Skeletal muscle satellite cell (primary cell): ENCODE data around the gene CCDC106.

Experiments
- H3K27me3 ChIP-seq: 2 replicates; pipeline ENCODE4 v1.7.0; 2013; ENCODE audit warnings: low read length; ENCODE audit not compliant: control insufficient read depth, insufficient read depth
- H3K36me3 ChIP-seq: 2 replicates; pipeline ENCODE4 v1.7.0; 2013; ENCODE audit warnings: mild to moderate bottlenecking, control low read depth, low read length; ENCODE audit not compliant: insufficient read depth
- H3K4me1 ChIP-seq: 2 replicates; pipeline ENCODE4 v1.7.0; 2013; ENCODE audit warnings: low read length; ENCODE audit not compliant: control insufficient read depth, insufficient read depth
- H3K4me2 ChIP-seq: 2 replicates; pipeline ENCODE4 v1.7.0; 2013; ENCODE audit warnings: mild to moderate bottlenecking, low read length
- H3K4me3 ChIP-seq: 2 replicates; pipeline ENCODE4 v1.7.0; 2013; ENCODE audit warnings: low read length
- H3K9ac ChIP-seq: 2 replicates; pipeline ENCODE4 v1.7.0; 2013; ENCODE audit warnings: mild to moderate bottlenecking, low read depth, low read length, moderate library complexity
- H3K9me3 ChIP-seq: replicated peaks from 2 replicates; pipeline ENCODE4 v1.7.0; 2013; ENCODE audit warnings: mild to moderate bottlenecking, control low read depth, low read length

CCDC106 gene

DNA sequence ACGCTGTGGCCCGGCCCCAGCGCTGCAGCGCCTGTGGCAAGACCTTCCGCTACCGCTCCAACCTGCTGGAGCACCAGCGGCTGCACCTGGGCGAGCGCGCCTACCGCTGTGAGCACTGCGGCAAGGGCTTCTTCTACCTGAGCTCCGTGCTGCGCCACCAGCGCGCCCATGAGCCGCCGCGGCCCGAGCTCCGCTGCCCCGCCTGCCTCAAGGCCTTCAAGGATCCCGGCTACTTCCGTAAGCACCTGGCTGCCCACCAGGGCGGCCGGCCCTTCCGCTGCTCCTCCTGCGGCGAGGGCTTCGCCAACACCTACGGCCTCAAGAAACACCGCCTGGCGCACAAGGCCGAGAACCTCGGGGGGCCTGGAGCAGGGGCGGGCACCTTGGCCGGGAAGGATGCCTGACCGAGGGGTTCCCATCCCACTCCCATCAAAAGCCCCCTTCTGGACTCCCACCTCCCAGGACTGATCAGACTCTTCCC is 31.6 kb upstream of the CCDC106 start:
- H3K9me3 ChIP-seq = no peaks in the 10 kb centered on the region
- no peak overlapping the region for H3K4me2 ChIP-seq
- H3K36me3 ChIP-seq = peaks cover 34% of the 10 kb centered on the region
- no peaks in the 10 kb centered on the region for H3K27me3 ChIP-seq
- H3K4me3 ChIP-seq = no peak overlapping the region
- peaks cover 3% of the 10 kb centered on the region for H3K4me1 ChIP-seq
- H3K9ac ChIP-seq = no peak overlapping the region

DNA sequence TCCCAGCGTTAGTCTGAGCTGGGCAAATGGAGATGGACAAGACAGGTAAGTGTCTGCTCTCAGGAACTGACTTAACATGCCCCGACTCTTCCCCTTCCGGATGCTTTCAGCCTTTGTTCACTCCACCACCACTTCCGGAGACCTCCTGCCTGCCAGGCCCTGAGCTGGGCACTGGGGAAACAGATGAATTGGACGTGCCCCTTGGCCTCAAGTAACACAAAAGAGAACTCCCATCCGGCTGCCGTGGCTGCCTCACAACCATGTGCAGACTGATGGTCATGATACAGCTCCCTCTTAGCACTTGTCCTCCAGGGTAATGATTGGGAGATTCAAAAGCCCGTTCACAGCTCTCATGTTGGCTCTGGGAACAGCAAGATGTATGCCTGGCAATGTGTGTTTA is 30.6 kb upstream of the CCDC106 start:
- H3K9me3 ChIP-seq = no peaks in the 10 kb centered on the region
- H3K36me3 ChIP-seq = peaks cover 32% of the 10 kb centered on the region
- no peak overlapping the region for H3K4me3 ChIP-seq
- H3K4me2 ChIP-seq = no peak overlapping the region
- no peak overlapping the region for H3K9ac ChIP-seq
- H3K4me1 ChIP-seq = no peaks in the 10 kb centered on the region
- H3K27me3 ChIP-seq = no peaks in the 10 kb centered on the region

DNA sequence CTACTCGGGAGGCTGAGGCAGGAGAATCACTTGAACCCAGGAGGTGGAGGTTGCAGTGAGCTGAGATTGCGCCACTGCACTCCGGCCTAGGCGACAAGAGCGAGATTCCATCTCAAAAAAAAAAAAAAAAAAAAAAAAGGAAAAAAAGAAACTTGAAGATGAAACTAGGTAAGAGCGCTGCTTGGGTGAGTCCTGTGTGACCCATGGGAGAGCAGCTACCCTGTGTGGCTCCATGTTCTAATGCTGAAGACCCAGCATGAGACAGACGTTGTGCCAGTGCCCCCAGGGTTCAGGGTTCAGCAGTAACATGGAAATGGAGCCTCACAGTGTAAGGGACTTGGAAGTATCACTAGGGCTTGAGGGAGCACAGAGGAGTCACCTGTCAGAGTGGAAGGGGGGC is 29.6 kb upstream of the CCDC106 start:
- Histone ChIP-seq H3K4me2 (no peak overlapping the region), H3K9me3 (no peaks in the 10 kb centered on the region), H3K4me3 (no peak overlapping the region), H3K9ac (no peak overlapping the region), H3K27me3 (no peaks in the 10 kb centered on the region), H3K36me3 (peaks cover 32% of the 10 kb centered on the region), H3K4me1 (peaks cover under 1% of the 10 kb centered on the region)

DNA sequence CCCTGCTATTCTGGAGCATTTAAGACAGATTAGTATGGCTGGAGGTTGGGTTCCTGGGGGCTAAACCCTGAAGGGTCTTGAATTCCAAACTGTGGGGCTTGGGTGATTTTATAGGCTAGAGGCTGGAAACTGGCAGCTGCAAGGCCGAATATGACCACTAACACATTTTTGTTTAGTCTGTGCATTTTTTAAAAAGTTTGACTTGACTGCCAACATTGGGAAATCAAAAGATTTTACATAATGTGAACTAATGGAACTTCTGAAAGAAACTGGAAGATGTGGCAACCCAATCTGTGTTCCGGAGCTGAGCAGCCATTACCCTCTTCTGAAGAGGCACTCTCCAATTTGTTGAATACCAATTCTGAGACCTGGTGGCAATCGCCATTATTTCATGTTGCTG is 28.7 kb upstream of the CCDC106 start:
- no peaks in the 10 kb centered on the region for H3K9me3 ChIP-seq
- peaks cover 32% of the 10 kb centered on the region for H3K36me3 ChIP-seq
- no peak overlapping the region for H3K4me2 ChIP-seq
- H3K27me3 ChIP-seq = no peaks in the 10 kb centered on the region
- no peak overlapping the region for H3K4me3 ChIP-seq
- H3K4me1 ChIP-seq = peaks cover 5% of the 10 kb centered on the region
- H3K9ac ChIP-seq = no peak overlapping the region

DNA sequence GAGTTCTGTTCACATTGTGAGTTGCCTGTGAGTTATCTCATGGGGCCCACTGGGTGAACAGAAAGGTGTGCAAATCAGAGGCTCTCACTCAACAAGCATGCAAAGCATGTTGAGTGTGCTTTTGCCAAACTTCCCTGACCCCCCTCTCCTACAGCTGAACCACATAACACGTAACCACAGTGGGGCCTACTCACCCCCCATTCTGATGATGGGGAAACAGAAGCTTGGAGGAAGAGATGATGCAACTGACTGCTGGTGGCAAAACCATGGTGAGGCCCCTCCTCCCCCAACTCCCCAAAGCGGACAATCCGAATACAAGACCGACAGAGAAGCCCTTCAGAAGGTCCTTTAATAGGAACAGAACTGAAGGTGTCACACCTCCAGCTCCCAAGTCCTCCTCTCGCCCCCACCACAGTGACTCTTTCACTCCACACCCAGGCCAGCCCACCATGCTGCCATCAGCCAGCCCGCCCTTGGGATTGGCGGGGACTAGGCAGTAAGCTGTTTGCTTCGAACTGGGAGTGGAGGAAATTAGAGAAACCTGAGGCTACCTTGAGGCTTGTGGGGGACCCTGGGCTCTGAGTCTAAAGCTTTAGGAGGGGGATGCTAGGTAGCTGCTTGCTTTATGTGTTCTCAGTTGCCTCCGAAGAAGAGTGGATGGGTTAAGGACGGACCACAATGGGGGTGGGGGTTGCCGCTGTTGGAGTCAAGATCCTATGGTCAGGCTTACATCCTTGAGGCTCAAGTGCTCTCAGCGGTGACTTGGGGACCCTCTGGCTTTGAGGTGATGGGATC is 27.4 kb upstream of the CCDC106 start:
- Histone ChIP-seq H3K36me3 (peaks cover 27% of the 10 kb centered on the region), H3K4me3 (no peak overlapping the region), H3K4me2 (no peak overlapping the region), H3K27me3 (no peaks in the 10 kb centered on the region), H3K9me3 (no peaks in the 10 kb centered on the region), H3K4me1 (peaks cover 5% of the 10 kb centered on the region), H3K9ac (no peak overlapping the region)

DNA sequence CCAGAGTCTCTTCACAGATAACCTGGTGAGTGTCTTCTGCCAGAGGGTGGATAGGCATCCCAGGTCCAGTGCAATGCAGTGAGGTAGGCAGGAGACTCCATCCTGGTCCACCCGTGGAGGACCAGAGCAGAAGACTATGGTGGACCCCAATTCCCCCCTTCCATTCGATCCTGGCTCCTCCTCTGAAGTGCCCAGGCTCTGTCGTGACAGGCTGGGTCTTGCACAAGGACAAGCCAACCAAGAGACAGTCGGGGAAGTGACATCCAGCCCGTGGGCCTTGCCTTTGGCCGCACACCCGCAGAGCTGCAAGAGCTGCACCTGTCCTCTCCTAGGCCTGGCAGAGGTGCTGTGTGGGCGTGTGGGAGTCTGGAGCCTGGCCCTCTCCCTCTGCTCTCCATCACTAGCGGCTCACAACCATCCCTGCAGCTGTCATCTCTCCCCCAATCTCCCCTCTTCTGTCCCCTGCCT is 26.8 kb upstream of the CCDC106 start:
- no peaks in the 10 kb centered on the region for H3K9me3 ChIP-seq
- no peak overlapping the region for H3K4me3 ChIP-seq
- no peak overlapping the region for H3K9ac ChIP-seq
- peaks cover 23% of the 10 kb centered on the region for H3K36me3 ChIP-seq
- no peak overlapping the region for H3K4me2 ChIP-seq
- no peaks in the 10 kb centered on the region for H3K27me3 ChIP-seq
- H3K4me1 ChIP-seq = peaks cover 5% of the 10 kb centered on the region

DNA sequence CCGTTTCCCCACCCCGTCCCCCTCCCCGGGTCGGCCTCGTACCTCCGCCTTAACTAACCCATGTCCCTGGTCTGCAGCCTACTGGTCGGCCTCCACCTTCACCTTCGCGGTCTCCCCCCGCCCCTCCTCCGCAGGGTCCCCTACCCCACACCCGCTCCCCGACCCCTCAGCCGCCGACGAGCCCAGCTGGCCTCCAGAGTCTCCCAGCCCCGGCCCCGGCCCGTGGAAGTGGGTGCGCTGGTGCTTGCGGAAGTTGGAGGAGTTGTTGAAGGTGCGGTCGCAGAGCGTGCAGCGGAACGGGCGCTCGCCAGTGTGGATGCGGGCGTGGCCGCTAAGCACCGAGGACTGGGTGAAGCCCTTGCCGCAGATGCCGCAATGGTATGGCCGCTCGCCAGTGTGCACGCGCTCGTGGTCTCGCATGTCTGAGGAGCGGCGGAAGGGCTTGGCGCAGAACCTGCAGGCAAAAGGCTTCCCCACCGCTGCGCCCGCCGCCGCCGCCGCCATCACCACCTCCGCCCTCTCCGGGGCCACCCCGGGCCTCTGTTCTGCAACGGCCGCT is 26.3 kb upstream of the CCDC106 start:
- Histone ChIP-seq H3K4me3 (no peak overlapping the region), H3K9me3 (no peaks in the 10 kb centered on the region), H3K36me3 (peaks cover 18% of the 10 kb centered on the region), H3K4me2 (no peak overlapping the region), H3K4me1 (peaks cover 5% of the 10 kb centered on the region), H3K27me3 (no peaks in the 10 kb centered on the region), H3K9ac (no peak overlapping the region)

DNA sequence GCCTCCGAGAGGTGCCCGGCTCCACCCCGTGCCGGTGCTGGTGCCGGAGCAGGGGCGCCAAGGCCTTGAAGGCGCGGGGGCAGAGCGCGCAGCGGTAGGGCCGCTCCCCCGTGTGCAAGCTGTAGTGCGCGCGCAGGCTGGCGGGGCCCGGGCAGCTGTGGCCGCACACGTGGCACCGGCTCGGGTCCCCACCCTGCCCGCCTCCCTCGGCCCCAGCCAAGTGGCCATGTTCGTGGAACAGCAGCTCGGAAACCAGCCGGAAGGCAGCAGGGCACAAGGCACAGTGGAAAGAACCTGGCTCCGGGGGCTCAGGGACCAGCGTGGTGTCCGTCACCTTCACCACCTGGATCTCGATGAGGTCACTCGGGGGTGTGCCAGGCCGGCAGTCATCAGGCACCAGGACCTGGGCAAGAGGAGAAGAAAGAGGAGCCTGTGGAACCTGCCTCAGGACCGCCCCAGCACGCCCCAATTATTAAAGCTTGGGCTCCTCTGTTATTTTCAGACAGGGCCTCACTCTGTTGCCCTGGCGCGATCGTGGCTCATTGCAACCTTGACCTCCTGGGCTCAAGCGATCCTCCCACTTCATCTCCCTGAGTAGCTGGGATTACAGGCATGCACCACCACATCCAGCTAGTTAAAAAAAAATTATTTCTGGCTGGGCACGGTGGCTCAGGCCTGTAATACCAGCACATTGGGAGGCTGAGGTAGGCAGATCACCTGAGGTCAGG is 25.6 kb upstream of the CCDC106 start:
- Histone ChIP-seq H3K4me2 (no peak overlapping the region), H3K27me3 (no peaks in the 10 kb centered on the region), H3K9me3 (no peaks in the 10 kb centered on the region), H3K36me3 (peaks cover 14% of the 10 kb centered on the region), H3K9ac (no peak overlapping the region), H3K4me1 (peaks cover 5% of the 10 kb centered on the region), H3K4me3 (no peak overlapping the region)

DNA sequence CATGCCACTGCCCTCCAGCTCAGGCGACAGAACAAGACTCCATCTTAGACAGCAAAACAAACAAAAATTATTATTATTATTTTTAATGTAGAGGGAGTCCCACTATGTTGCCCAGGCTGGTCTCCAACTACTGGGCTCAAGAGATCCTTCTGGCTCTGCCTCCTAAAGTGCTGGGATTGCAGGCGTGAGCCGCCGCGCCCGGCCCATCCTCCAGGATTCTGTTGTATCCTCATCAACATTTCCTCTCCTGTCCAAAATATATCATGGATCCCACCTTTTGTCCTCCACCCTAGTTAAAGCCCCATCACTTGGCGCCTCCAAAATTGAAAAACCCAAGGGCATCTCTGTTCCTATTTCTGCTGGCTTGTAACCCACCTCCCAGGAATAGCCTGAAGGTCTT is 24.9 kb upstream of the CCDC106 start:
- Histone ChIP-seq H3K4me1 (peaks cover 5% of the 10 kb centered on the region), H3K4me3 (no peak overlapping the region), H3K36me3 (peaks cover 11% of the 10 kb centered on the region), H3K4me2 (no peak overlapping the region), H3K9me3 (no peaks in the 10 kb centered on the region), H3K27me3 (no peaks in the 10 kb centered on the region), H3K9ac (no peak overlapping the region)

DNA sequence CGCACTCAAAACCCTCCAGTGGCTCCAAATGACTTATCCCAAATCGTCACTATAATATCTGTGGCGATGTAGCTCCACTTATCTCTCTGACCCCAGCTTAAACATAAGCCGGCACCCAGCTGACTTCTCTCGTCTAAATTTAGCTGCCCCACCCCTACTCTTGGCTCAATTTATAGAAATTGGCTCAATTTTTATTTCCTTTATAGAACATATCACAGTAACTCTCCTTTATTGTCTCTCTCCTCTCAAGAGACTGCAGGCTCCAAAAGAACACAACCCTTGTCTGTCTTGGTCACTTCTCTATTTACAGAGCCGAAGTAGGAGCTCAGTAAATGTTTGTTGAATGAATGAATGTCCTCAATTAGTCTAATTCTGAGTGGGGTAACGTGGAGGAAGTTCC is 24.5 kb upstream of the CCDC106 start:
- H3K9me3 ChIP-seq = no peaks in the 10 kb centered on the region
- peak overlapping the region; percentile 58 for H3K4me3 ChIP-seq
- H3K36me3 ChIP-seq = peaks cover 11% of the 10 kb centered on the region
- no peaks in the 10 kb centered on the region for H3K27me3 ChIP-seq
- no peak overlapping the region for H3K9ac ChIP-seq
- peak overlapping the region; percentile 69 for H3K4me2 ChIP-seq
- peaks cover 5% of the 10 kb centered on the region for H3K4me1 ChIP-seq

DNA sequence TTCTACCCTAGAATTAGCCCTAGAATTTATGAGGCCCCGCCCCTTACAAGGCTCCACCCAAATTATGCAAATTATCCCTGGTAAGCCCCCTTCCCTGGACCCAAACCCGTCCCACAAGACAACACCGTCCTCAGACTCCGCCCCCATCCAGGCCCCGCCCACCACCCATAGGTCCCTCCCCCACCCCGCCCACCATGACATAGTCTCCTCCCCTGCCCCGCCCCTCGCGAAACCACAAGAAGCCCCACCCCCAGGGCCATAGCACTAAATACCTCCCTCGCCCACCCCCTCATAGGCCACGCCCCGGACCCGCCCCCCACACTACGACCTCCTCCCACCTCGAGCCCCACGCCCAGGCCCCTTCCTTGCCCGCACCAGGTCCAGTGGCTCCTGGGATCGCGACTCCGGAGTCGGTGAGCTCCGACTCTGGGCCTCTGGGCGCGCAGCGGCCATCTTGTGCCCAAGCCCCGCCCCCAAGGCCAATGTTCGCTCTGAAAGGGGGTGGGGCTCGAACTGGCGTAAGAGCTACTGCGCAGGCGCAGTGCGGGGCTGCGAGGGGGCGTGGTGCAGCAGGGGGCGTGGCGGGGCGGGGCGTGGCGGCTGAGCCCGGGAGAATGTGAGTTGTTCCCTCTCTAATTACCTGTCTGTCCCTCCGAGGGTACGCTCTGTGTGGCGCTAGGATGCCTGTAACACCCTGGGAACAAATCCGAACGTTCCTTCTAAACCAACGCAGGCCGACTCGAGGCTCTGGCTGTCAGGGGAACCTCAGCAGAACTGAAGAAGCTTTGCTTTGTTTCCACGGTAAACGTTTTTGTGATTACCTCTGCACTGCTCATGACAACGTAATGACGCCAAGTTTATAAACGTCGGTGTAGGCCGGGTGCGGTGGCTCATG is 23.7 kb upstream of the CCDC106 start, which contains the start of gene ZNF784:
TSS of gene ZNF784 (minus strand) at position 458 of the 895 bp plus-strand sequence. CDS start at position 453, 5 bp downstream.
- peaks cover 5% of the 10 kb centered on the region for H3K4me1 ChIP-seq
- H3K36me3 ChIP-seq = peaks cover 11% of the 10 kb centered on the region
- H3K4me2 ChIP-seq = peak within 1 kb of the TSS; percentile 91
- peak within 1 kb of the TSS; percentile 74 for H3K4me3 ChIP-seq
- H3K9ac ChIP-seq = peak within 1 kb of the TSS; percentile 83
- no peaks in the 10 kb centered on the region for H3K9me3 ChIP-seq
- no peaks in the 10 kb centered on the region for H3K27me3 ChIP-seq
